ENCODE data around the gene TBCEL. TPM values are rescaled to one million over a fixed set of nuclear protein-coding genes. Genes with fewer than 3 reads are reported as not detected.
"Not testable (repeated sequence)": the region's sequence is repeated elsewhere in the genome, so short reads cannot be mapped to it uniquely, and the experiment has no call there.

Gene TBCEL
- total and polyA plus RNA-seq, 2 donors (not counting 3 experiments of a cell fraction or from before 2014, with no cell fraction given), result 5.6 to 19.5 TPM

DNA sequence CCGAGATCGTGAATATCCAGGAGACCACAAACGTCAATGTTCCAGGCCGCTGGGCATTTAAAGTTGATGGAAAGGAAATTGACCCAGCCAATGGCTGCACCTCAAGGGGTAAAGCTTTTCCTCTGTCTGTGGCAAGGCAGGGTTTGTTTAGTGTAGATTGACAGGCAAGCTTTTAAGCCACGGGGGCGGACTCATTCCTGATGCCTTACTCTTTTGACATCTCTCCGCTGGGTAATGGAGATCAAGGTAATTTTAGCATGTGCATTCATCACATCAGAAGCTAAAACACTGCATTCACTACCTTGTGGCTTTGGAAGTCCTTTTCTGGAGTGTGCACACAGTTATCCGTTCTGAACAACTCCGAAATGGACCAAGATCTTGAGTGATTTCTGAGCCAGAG, 89.7 kb downstream of the TBCEL start:
- DNase-seq (ENCODE audit: low read depth, low spot score) (no peak), FAIRE-seq (no peak)
- ChIA-PET POLR2A (no interaction called here), CTCF (interaction anchor here (0.7 to 2.4 kb wide), 5 partner anchors 81 to 453 kb away, joined by 3 to 8 read pairs (median 4); no protein-coding TSS in a partner anchor)
- H2AFZ ChIP-seq (ENCODE audit: low read depth, low read length), result no peak overlapping the region
- H3K27ac ChIP-seq (ENCODE audit: insufficient read depth, low read depth, low read length), result no peak overlapping the region
- intact Hi-C loops (cut with micrococcal nuclease) (loop anchor here (5.0 to 10.0 kb wide), 3 partner anchors 81 to 479 kb away; no protein-coding TSS in a partner anchor), dilution Hi-C loops (cut with MboI; ENCODE audit: extremely low pct_ligation_motif_present, low sequenced_read_pairs) (no loop called here)
- no peak overlapping the region for H3K4me2 ChIP-seq (ENCODE audit: insufficient read depth, low read length)
- no peak overlapping the region for H3K4me3 ChIP-seq (replicated peaks in 1 of 3; ENCODE audit: insufficient read depth in 1 of 3, low read depth in 1 of 3, low read length in 3 of 3)
- H3K36me3 ChIP-seq (ENCODE audit: control insufficient read depth in 2 of 2, extremely low read depth in 1 of 2, insufficient read depth in 2 of 2, low read length in 2 of 2), result no peaks in the 10 kb centered on the region
- H3K27me3 ChIP-seq (ENCODE audit: control insufficient read depth in 2 of 2, insufficient read depth in 2 of 2, low read length in 2 of 2), result peaks cover 0 to 7% of the 10 kb centered on the region in 2 experiments
- H3K79me2 ChIP-seq (ENCODE audit: control insufficient read depth, insufficient read depth, low read length), result no peaks in the 10 kb centered on the region
- H3K9me3 ChIP-seq (replicated peaks; ENCODE audit: control insufficient read depth, insufficient read depth, low read length), result no peaks in the 10 kb centered on the region
- H3K9ac ChIP-seq (replicated peaks; ENCODE audit: extremely low read depth, insufficient read depth, low read length), result no peak overlapping the region
- H4K20me1 ChIP-seq (replicated peaks; ENCODE audit: control insufficient read depth, extremely low read depth, insufficient read depth, low read length), result no peaks in the 10 kb centered on the region
- BruUV-seq (replicated peaks), result no TSS peak
- TF ChIP-seq, protein P1, sequence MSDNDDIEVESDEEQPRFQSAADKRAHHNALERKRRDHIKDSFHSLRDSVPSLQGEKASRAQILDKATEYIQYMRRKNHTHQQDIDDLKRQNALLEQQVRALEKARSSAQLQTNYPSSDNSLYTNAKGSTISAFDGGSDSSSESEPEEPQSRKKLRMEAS (IDR thresholded peaks at IDR 0.05; ENCODE audit: insufficient read depth, insufficient read length), result no peak
- TF ChIP-seq EZH2 (IDR thresholded peaks at IDR 0.05; ENCODE audit: borderline replicate concordance, low read depth, low read length, severe bottlenecking) (no peak), JUN (IDR thresholded peaks at IDR 0.05; ENCODE audit: borderline replicate concordance, insufficient read depth, insufficient read length, low read depth) (no peak), POLR2AphosphoS5 (IDR thresholded peaks at IDR 0.05; ENCODE audit: insufficient read depth, low read depth, low read length) (no peak), GATA2 (IDR thresholded peaks at IDR 0.05; ENCODE audit: insufficient read depth, insufficient read length, low read depth, low read length) (no peak), MYC (IDR thresholded peaks at IDR 0.05; ENCODE audit: low read depth, low read length) (no peak), CTCF (IDR thresholded peaks at IDR 0.05; ENCODE audit: extremely low read depth in 1 of 2, insufficient read depth in 1 of 2, low read depth in 1 of 2, low read length in 2 of 2) (no peak), POLR2A (IDR thresholded peaks at IDR 0.05; ENCODE audit: low read depth, low read length) (no peak), FOS (IDR thresholded peaks at IDR 0.05; ENCODE audit: borderline replicate concordance, insufficient read depth, low read length) (no peak)
- H3K9me1 ChIP-seq (replicated peaks; ENCODE audit: control insufficient read depth, extremely low read depth, insufficient read depth, low read length), result no peaks in the 10 kb centered on the region
- peaks cover 14% of the 10 kb centered on the region for H3K4me1 ChIP-seq (ENCODE audit: control insufficient read depth, extremely low read depth, insufficient read depth, low read length)

- dilution Hi-C loops (cut with MboI; ENCODE audit: extremely low pct_ligation_motif_present, low sequenced_read_pairs); H3K27me3 ChIP-seq (ENCODE audit: control insufficient read depth in 2 of 2, insufficient read depth in 2 of 2, low read length in 2 of 2); POLR2A ChIA-PET; H3K4me2 ChIP-seq (ENCODE audit: insufficient read depth, low read length); H4K20me1 ChIP-seq (replicated peaks; ENCODE audit: control insufficient read depth, extremely low read depth, insufficient read depth, low read length); H3K27ac ChIP-seq (ENCODE audit: insufficient read depth, low read depth, low read length); H3K9me1 ChIP-seq (replicated peaks; ENCODE audit: control insufficient read depth, extremely low read depth, insufficient read depth, low read length); DNase-seq (ENCODE audit: low read depth, low spot score); H3K9me3 ChIP-seq (replicated peaks; ENCODE audit: control insufficient read depth, insufficient read depth, low read length); H2AFZ ChIP-seq (ENCODE audit: low read depth, low read length); H3K9ac ChIP-seq (replicated peaks; ENCODE audit: extremely low read depth, insufficient read depth, low read length); BruUV-seq (replicated peaks); H3K79me2 ChIP-seq (ENCODE audit: control insufficient read depth, insufficient read depth, low read length); H3K4me3 ChIP-seq (replicated peaks in 1 of 3; ENCODE audit: insufficient read depth in 1 of 3, low read depth in 1 of 3, low read length in 3 of 3); FAIRE-seq; H3K36me3 ChIP-seq (ENCODE audit: control insufficient read depth in 2 of 2, extremely low read depth in 1 of 2, insufficient read depth in 2 of 2, low read length in 2 of 2): not testable (repeated sequence)
- CTCF ChIA-PET, result interaction anchor here (2.8 kb wide), 1 partner anchor 80 kb away, joined by 9 read pairs; no protein-coding TSS in a partner anchor
- peaks cover 14% of the 10 kb centered on the region for H3K4me1 ChIP-seq (ENCODE audit: control insufficient read depth, extremely low read depth, insufficient read depth, low read length)
- intact Hi-C loops (cut with micrococcal nuclease), result loop anchor here (5.0 to 10.0 kb wide), 2 partner anchors 77 to 430 kb away; no protein-coding TSS in a partner anchor
These were observed 91.1 kb downstream of the TBCEL start for GRCh38 chr11:121115024-121115423.

Data from endothelial cell of umbilical vein (primary cell).